ENCODE results near the gene ZNF236. TPM values are rescaled to one million over a fixed set of nuclear protein-coding genes. Genes with fewer than 3 reads are reported as not detected.

ZNF236 gene
- total RNA-seq, 1 donor: 11.6 TPM

DNA sequence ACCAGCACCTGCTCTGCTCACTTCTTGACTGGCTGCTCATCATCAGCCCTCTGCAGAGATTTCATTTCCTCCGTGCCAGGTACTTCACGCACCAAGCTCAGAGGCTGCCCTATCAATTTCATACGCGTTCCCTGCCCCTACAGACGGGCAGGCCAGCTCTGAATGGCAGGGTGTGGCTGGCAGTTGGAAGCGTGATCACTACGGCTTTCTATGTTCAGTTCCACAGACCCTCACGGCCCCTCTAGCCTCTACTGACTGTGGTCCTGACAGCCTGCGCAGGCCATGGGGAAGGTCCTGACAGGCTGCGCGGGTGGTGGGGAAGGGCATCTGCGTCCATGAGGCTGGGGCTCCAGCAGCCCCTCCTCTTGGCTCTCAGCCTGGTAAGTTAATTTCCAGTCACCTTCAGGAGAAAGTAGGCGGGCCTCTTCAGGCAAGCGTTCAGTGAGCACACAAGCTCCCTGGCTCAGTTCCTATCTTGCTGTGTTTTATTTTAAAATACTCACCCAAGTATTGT lies 154.8 kb downstream of the ZNF236 start:
- Histone ChIP-seq H2AFZ (ENCODE audit: low read length) (no peak overlapping the region), H4K20me1 (ENCODE audit: insufficient read depth, low read length) (no peaks in the 10 kb centered on the region), H3K79me2 (ENCODE audit: insufficient read depth, low read length) (no peaks in the 10 kb centered on the region), H3K36me3 (ENCODE audit: insufficient read depth, low read length) (peaks cover 2% of the 10 kb centered on the region), H3K4me1 (ENCODE audit: insufficient read depth, low read length) (no peaks in the 10 kb centered on the region), H3K27me3 (ENCODE audit: insufficient read depth, low read length) (peaks cover 11% of the 10 kb centered on the region), H3K27ac (ENCODE audit: low read depth, low read length) (no peak overlapping the region), H3K4me3 (ENCODE audit: insufficient read depth, low read length) (no peak overlapping the region), H3K9me3 (ENCODE audit: low read depth, low read length) (no peaks in the 10 kb centered on the region), H3K4me2 (ENCODE audit: insufficient read depth, low read length) (no peak overlapping the region)
- TF ChIP-seq, protein P1, sequence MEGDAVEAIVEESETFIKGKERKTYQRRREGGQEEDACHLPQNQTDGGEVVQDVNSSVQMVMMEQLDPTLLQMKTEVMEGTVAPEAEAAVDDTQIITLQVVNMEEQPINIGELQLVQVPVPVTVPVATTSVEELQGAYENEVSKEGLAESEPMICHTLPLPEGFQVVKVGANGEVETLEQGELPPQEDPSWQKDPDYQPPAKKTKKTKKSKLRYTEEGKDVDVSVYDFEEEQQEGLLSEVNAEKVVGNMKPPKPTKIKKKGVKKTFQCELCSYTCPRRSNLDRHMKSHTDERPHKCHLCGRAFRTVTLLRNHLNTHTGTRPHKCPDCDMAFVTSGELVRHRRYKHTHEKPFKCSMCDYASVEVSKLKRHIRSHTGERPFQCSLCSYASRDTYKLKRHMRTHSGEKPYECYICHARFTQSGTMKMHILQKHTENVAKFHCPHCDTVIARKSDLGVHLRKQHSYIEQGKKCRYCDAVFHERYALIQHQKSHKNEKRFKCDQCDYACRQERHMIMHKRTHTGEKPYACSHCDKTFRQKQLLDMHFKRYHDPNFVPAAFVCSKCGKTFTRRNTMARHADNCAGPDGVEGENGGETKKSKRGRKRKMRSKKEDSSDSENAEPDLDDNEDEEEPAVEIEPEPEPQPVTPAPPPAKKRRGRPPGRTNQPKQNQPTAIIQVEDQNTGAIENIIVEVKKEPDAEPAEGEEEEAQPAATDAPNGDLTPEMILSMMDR (IDR thresholded peaks at IDR 0.05; ENCODE audit: extremely low read depth, low read depth, low read length): no peak
- DNase-seq (ENCODE audit: insufficient read length, low spot score, missing footprints): no peak

DNA sequence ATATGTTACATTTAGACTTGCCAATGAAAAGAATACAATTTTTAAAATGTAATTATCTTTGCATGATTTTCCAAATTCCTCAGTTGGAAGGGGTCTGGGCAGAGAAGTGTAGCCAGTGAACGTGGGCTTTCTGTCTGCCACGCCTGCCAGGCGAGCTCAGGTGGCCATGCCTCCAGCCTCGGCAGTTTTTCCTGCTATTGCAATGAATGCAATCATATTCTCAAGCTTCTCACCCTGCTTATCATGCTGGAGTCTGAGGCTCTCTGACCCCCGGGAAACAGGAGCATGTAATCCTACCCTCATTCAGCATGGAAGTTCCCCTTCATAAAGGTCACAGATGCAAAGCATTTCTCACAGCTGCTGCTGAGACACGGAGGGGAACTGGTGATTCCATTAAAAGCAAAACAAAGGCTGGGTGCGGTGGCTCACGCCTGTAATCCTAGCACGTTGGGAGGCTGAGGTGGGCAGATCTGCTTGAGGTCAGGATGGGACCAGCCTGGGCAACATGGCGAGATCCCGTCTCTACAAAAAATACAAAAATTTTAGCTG lies 155.4 kb downstream of the ZNF236 start:
- Histone ChIP-seq H3K27me3 (ENCODE audit: insufficient read depth, low read length) (peaks cover 14% of the 10 kb centered on the region), H2AFZ (ENCODE audit: low read length) (no peak overlapping the region), H3K4me3 (ENCODE audit: insufficient read depth, low read length) (no peak overlapping the region), H3K36me3 (ENCODE audit: insufficient read depth, low read length) (peaks cover 2% of the 10 kb centered on the region), H3K4me2 (ENCODE audit: insufficient read depth, low read length) (no peak overlapping the region), H3K4me1 (ENCODE audit: insufficient read depth, low read length) (no peaks in the 10 kb centered on the region), H4K20me1 (ENCODE audit: insufficient read depth, low read length) (no peaks in the 10 kb centered on the region), H3K9me3 (ENCODE audit: low read depth, low read length) (no peaks in the 10 kb centered on the region), H3K79me2 (ENCODE audit: insufficient read depth, low read length) (no peaks in the 10 kb centered on the region), H3K27ac (ENCODE audit: low read depth, low read length) (no peak overlapping the region)
- no peak for DNase-seq (ENCODE audit: insufficient read length, low spot score, missing footprints)
- TF ChIP-seq, protein P1 (IDR thresholded peaks at IDR 0.05; ENCODE audit: extremely low read depth, low read depth, low read length): no peak

DNA sequence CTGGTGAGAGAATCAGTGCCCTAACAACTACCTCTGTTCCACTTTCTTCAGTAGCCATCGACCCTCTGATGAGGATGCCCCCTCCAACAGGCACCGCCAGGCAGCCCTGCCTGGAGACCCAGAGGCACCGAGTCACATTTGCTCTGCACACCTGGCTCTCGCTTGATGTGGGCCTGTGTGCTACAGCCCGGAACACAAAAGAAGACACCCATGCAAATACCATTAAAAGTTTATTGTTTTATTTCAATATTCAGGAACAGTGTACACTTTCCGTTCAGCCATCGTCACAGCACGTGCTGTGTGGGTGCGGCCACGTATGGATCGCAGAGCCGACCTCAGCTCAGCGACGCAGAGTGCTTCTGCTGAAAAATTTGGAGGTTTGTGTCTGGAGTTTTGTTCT lies 156.3 kb downstream of the ZNF236 start:
- DNase-seq (ENCODE audit: insufficient read length, low spot score, missing footprints): no peak
- Histone ChIP-seq H3K9me3 (ENCODE audit: low read depth, low read length) (no peaks in the 10 kb centered on the region), H3K4me1 (ENCODE audit: insufficient read depth, low read length) (peaks cover 3% of the 10 kb centered on the region), H3K36me3 (ENCODE audit: insufficient read depth, low read length) (peaks cover 2% of the 10 kb centered on the region), H3K79me2 (ENCODE audit: insufficient read depth, low read length) (no peaks in the 10 kb centered on the region), H3K4me2 (ENCODE audit: insufficient read depth, low read length) (no peak overlapping the region), H3K4me3 (ENCODE audit: insufficient read depth, low read length) (no peak overlapping the region), H2AFZ (ENCODE audit: low read length) (no peak overlapping the region), H3K27ac (ENCODE audit: low read depth, low read length) (no peak overlapping the region), H4K20me1 (ENCODE audit: insufficient read depth, low read length) (no peaks in the 10 kb centered on the region), H3K27me3 (ENCODE audit: insufficient read depth, low read length) (peaks cover 14% of the 10 kb centered on the region)
- TF ChIP-seq, protein P1 (IDR thresholded peaks at IDR 0.05; ENCODE audit: extremely low read depth, low read depth, low read length): no peak

DNA sequence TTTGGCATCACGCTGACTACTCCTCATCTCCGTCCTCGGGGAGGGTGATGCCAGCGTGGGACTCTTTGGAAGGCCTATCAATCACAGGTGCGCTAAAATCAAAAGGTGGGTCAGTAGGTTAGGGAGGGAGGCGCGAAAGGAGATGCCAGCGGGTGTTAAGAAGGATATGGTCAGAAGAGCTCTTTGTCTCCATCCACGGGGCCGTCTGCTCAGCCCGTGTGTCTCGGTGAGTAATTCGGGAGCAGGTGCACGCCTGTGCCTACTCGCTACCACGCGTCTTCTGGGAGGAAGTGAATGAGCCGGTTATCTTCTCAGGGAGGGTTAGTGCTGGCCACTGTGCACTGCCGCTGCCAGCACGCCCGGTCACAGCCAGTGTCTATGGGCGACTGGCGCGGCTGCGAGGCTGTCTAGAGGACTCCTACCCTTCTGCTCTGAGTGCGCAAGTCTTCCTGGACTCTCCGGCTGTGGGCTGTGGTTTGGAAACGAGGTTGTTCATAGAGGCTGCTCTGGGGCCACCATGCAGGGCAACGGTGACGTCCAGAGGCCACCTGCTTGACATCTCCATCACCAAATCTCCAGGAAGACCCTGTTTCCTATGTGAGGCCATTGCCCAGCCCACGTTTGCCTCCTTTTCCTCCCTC lies 156.9 kb downstream of the ZNF236 start:
- H3K36me3 ChIP-seq (ENCODE audit: insufficient read depth, low read length): peaks cover 2% of the 10 kb centered on the region
- H3K4me2 ChIP-seq (ENCODE audit: insufficient read depth, low read length): no peak overlapping the region
- TF ChIP-seq, protein P1 (IDR thresholded peaks at IDR 0.05; ENCODE audit: extremely low read depth, low read depth, low read length): no peak
- no peaks in the 10 kb centered on the region for H3K9me3 ChIP-seq (ENCODE audit: low read depth, low read length)
- no peaks in the 10 kb centered on the region for H3K79me2 ChIP-seq (ENCODE audit: insufficient read depth, low read length)
- H4K20me1 ChIP-seq (ENCODE audit: insufficient read depth, low read length): no peaks in the 10 kb centered on the region
- H3K27ac ChIP-seq (ENCODE audit: low read depth, low read length): no peak overlapping the region
- no peak for DNase-seq (ENCODE audit: insufficient read length, low spot score, missing footprints)
- H2AFZ ChIP-seq (ENCODE audit: low read length): no peak overlapping the region
- peaks cover 14% of the 10 kb centered on the region for H3K27me3 ChIP-seq (ENCODE audit: insufficient read depth, low read length)
- peaks cover 3% of the 10 kb centered on the region for H3K4me1 ChIP-seq (ENCODE audit: insufficient read depth, low read length)
- H3K4me3 ChIP-seq (ENCODE audit: insufficient read depth, low read length): no peak overlapping the region
